GM18909 (cell line): ENCODE measurements around the gene IGF1.
A peak's percentile ranks its signal among the peaks of the same experiment; 100 is the strongest.

ENCODE experiments used
- ATAC-seq: cut with Tn5 transposase; IDR thresholded peaks from one replicate; pipeline ENCODE4 v1.9.1; 2021; ENCODE audit warnings: mild to moderate bottlenecking; ENCODE audit not compliant: unreplicated experiment, poor library complexity

Gene IGF1

DNA sequence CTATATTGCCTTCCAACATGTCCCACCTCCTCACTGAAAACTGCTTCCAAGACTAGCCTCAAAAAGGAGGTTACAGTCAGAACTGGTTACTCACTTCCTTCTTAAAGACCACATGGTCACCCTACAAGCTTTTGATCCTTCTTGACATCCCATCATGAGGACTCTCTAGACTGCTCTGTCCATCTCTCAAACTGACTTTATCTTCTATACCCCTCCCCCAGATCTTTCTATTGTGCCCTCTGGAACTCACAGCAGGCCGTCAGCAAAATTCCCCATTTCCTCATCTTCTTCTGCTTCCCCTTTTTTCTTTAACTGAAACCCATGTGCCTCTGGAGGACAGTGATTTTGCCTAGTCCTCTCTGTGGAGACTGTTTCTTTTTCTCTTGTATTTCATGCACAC lies 18.1 kb upstream of the IGF1 start:
- no peak for ATAC-seq

GRCh38 chr12:102497743-102498142 lies 17.4 kb upstream of the IGF1 start:
- ATAC-seq: no peak

GRCh38 chr12:102496591-102496990 lies 16.2 kb upstream of the IGF1 start:
- no peak for ATAC-seq

- ATAC-seq: no peak
These were observed 6.9 kb upstream of the IGF1 start for GRCh38 chr12:102487226-102487625.

- no peak for ATAC-seq
These were observed 5.8 kb upstream of the IGF1 start for GRCh38 chr12:102486153-102486552.

DNA sequence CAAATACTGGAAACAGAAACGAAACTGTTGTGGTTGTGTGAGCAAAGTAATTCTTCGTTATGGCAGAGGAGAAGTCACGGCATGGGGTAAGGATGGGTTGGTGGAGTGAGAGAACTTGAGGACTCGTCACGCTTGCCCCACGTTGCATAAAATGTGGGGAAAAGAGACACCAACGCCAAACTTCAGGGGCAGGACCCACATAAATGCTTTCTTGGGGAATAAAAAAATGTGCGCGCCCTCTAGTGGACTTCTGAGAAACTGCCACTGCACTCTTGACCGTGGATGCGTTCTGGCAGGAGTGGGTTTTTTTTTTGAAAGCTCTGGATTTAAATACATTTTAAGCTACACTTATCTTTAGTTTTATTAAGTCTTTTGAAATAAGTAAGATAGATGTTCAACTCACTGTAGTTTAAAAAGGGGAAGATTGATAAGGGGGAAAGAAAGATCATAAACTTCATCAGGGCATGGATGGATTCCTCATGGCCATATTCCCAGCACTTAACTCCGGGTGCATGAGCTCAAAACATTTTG lies 4.1 kb upstream of the IGF1 start:
- ATAC-seq: peak; percentile 66

- ATAC-seq: peak; percentile 24
These were observed 3.7 kb upstream of the IGF1 start for GRCh38 chr12:102484017-102484416.

- peak; percentile 62 for ATAC-seq
These were observed 3.1 kb upstream of the IGF1 start for GRCh38 chr12:102483466-102483865.

DNA sequence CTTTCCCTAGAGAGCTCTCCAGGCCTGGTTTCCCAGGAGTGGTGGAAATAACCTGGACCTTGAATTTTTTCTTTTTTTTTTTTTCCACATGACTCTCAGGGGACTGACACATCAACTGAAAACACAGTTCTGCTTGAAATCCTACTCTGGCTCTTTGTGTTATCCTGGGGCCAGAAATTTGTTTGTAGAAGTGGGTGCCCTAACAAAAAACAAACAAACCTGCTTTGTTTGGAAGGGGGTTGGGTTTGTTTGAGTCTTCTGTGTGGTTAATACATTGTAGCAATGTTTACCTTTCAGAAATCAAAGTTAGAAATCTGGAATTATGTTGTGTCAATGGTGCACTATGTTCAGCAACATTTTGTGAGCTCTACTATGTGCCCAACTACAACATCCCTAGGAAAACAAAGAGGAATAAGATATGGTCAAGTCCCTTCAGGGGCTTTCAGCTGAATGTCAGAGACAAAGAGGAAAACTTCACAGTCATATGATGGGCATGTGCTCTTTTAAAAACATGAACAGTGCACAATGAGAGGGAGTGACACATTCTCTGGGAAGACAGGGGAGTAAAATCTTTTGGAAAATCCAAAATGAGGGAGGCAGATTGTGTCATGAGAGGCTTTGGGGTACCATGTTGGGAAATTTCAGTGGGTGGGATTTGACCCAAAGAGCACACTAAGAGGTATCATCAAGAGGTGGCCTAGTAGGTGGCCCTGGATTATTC lies 1.5 kb upstream of the IGF1 start:
- no peak for ATAC-seq

GRCh38 chr12:102479939-102480338 lies 424 bp downstream of the IGF1 start:
- ATAC-seq: no peak

- peak; percentile 36 for ATAC-seq
These were observed 1.1 kb downstream of the IGF1 start for GRCh38 chr12:102479099-102479885.

GRCh38 chr12:102478405-102479098 lies 1.8 kb downstream of the IGF1 start:
- peak; percentile 77 for ATAC-seq

DNA sequence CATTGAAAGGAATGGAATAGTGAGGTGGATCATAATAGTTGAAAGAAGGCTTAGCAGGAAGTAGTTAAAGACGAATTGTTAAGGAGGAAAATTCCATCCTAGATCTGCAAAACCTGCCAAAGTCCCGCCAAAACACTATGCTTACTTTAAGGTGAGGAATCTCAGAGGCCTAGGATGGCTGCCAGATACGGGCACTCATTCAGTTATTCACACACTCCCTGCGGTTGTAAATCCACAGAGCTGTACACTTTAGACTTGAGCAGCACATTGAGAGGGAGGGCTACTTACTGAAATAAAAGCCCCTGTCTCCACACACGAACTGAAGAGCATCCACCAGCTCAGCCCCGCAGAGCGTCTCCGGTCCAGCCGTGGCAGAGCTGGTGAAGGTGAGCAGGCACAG lies 5.0 kb downstream of the IGF1 start:
- ATAC-seq: no peak

DNA sequence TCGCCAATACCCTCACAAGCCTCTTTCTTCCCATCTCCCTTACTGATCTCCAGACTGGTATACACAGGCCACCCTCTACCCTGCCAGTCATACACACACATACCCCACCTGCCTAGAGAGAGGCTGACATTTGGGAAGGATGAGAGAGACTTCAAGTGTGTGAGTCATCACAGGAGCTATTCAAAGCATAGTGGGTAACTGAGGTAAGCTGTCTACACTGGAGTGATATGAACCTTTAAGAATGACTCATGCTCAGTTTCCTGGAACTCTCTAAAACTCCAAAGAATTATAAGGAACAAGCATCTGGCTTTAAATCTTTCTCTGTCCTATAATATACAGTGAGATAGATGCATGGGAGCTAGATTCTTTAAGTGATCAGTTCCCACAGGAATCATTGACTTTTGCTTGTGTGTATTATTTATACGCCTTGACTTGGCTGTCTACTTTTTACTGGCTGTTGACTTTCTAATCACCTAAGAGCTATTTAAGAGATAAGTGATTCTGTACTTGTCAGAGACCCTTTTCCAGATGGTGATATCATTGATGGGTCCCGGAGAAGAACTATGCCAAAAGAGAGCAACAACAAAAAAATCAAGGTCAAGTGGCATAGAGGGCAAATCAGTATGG lies 5.8 kb downstream of the IGF1 start:
- ATAC-seq: no peak

- no peak for ATAC-seq
These were observed 7.9 kb downstream of the IGF1 start for GRCh38 chr12:102472496-102472895.

GRCh38 chr12:102471556-102471955 lies 8.8 kb downstream of the IGF1 start:
- no peak for ATAC-seq

DNA sequence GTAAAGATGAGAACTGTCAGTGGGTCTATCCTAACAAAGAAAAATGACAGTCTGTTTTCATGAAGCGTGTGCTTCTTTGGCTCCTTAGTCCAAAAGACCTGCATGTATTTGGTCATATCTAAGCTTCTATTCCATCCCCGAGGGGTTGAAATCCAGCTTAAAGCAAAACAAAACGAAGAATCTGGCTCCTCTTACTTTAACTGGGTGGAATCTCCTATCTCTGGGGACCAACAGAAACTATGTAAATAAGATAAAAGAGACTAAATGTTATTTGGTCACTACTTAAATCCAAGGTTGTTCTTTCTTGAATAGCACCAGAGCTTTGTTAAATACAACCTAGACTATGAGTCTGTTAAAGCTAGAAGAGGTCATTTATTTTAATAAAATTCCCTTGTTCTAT lies 9.4 kb downstream of the IGF1 start:
- no peak for ATAC-seq

DNA sequence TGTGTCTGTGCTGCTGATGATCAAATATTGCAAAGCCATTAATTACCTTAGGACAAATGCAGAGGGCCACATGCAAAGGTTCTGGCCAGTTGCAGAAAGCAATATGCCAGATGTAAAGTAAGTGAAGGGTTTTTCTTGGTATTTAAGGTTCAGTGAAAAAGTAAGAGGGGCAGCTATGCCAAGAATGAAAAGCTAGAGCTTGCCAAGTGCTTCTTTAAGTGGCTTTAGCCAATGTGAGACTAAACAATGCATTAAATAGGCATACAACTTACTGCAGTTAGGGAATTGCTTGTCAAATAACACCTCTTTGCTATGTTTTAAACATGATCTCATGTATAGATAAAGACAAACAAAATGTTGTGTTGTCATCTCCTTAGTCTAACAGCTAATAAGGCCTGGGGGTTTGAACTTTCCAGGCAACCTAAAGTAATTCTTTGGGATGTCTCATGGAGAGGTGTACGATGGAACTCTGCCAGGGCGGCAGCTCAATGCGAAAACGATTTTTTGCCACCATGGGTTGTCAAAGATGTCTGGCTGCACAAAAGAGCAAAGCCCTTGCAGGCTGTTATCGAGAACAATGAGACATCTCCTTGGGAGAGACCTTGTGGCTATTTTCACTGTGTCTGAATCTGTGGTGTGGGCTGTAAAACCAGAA lies 12.0 kb downstream of the IGF1 start:
- no peak for ATAC-seq

GRCh38 chr12:102465762-102466560 lies 14.4 kb downstream of the IGF1 start:
- no peak for ATAC-seq
